Central memory CD8-positive, alpha-beta T cell (primary cell): ENCODE results near the gene POTEM.
"Not testable (repeated sequence)": the region's sequence is repeated elsewhere in the genome, so short reads cannot be mapped to it uniquely, and the experiment has no call there.

Experiments used
- ATAC-seq: fragments of 150-1000 bp; cut with Tn5 transposase; replicated peaks from 2 replicates; pipeline ENCODE4 v1.10.0; 2022; ENCODE audit warnings: mild to moderate bottlenecking, moderate FRiP score, moderate number of reproducible peaks; ENCODE audit not compliant: poor library complexity, severe bottlenecking; ENCODE audit errors: extremely low read depth
- DNase-seq, 2 donors: peaks; one replicate each; pipeline ENCODE4 v3.0.0; 2021; ENCODE audit warnings: low spot score in 2 of 2
- H3K27ac Mint-ChIP-seq: one replicate; pipeline ENCODE4 v1.8.0; 2022; ENCODE audit warnings: low read depth, mild to moderate bottlenecking, moderate library complexity, mixed read lengths
- H3K27me3 Mint-ChIP-seq: one replicate; pipeline ENCODE4 v1.8.0; 2022; ENCODE audit warnings: mixed read lengths
- H3K36me3 Mint-ChIP-seq: one replicate; pipeline ENCODE4 v1.8.0; 2022; ENCODE audit warnings: mild to moderate bottlenecking, moderate library complexity, mixed read lengths; ENCODE audit not compliant: insufficient read depth
- H3K4me1 Mint-ChIP-seq: one replicate; pipeline ENCODE4 v1.8.0; 2022; ENCODE audit warnings: mixed read lengths
- H3K4me3 Mint-ChIP-seq: one replicate; pipeline ENCODE4 v1.8.0; 2022; ENCODE audit warnings: mild to moderate bottlenecking, moderate library complexity, mixed read lengths
- H3K9me3 Mint-ChIP-seq: one replicate; pipeline ENCODE4 v1.8.0; 2022; ENCODE audit warnings: mixed read lengths

The POTEM gene

GRCh38 chr14:18967134-18967533 lies at the start of gene POTEM:
Gene POTEM (plus strand): TSS chr14:18967434. CDS start chr14:18967486, 52 bp downstream.
- not testable (repeated sequence) for H3K4me1 Mint-ChIP-seq, H3K36me3 Mint-ChIP-seq, ATAC-seq, H3K27me3 Mint-ChIP-seq, H3K4me3 Mint-ChIP-seq, H3K9me3 Mint-ChIP-seq, DNase-seq, H3K27ac Mint-ChIP-seq

DNA sequence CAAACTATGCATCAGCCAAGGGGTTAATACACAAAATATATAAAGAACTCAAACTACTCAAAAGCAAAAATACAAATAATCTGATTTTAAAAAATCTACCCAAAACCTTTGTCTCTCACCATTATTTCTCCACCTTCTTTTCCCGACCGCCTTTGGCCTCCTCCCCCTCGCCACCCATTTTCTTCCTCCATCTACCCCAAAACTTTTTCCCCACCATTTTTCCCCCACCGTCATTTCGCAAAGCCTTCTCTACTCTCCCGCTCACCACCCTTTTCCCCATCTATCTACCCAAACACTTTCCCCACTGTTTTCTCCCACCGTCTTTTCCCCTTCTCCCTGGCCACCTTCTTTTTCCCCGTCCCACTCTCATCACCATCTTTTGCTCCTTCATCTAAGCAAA lies 48.9 kb upstream of the POTEM start:
- H3K36me3 Mint-ChIP-seq, H3K4me3 Mint-ChIP-seq, H3K9me3 Mint-ChIP-seq, H3K27me3 Mint-ChIP-seq, ATAC-seq, H3K4me1 Mint-ChIP-seq, H3K27ac Mint-ChIP-seq, DNase-seq: not testable (repeated sequence)

DNA sequence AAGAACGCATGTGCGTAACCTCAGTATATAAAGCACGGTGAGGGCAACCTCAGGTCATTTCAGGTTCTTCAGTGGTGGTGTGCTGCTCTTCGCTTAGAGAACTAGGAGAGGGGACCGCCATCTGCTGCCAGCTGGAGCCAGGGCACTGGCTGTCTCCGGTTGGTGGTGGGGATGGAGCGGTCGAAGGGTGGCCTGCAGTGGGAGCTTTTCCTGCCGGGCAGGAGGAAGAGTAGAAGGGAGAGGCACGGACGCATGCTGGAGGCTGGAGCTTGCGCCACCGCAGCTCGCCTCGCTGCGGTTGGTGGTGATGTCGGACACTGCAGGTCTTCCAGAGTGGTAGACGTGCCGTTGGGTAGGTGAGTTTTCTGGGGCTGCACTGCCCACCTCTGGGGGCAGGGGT lies 47.2 kb upstream of the POTEM start:
- ATAC-seq, H3K27me3 Mint-ChIP-seq, H3K4me3 Mint-ChIP-seq, H3K4me1 Mint-ChIP-seq, H3K36me3 Mint-ChIP-seq, H3K9me3 Mint-ChIP-seq, DNase-seq, H3K27ac Mint-ChIP-seq: not testable (repeated sequence)

- not testable (repeated sequence) for H3K9me3 Mint-ChIP-seq, H3K36me3 Mint-ChIP-seq, H3K4me3 Mint-ChIP-seq, H3K4me1 Mint-ChIP-seq, DNase-seq, H3K27me3 Mint-ChIP-seq, H3K27ac Mint-ChIP-seq
- ATAC-seq: peak; percentile 19
These were observed 46.1 kb upstream of the POTEM start for GRCh38 chr14:18921055-18921701.

GRCh38 chr14:18936848-18937247 lies 30.4 kb upstream of the POTEM start:
- H3K9me3 Mint-ChIP-seq, H3K4me1 Mint-ChIP-seq, H3K36me3 Mint-ChIP-seq, ATAC-seq, H3K27ac Mint-ChIP-seq, H3K4me3 Mint-ChIP-seq, H3K27me3 Mint-ChIP-seq, DNase-seq: not testable (repeated sequence)

DNA sequence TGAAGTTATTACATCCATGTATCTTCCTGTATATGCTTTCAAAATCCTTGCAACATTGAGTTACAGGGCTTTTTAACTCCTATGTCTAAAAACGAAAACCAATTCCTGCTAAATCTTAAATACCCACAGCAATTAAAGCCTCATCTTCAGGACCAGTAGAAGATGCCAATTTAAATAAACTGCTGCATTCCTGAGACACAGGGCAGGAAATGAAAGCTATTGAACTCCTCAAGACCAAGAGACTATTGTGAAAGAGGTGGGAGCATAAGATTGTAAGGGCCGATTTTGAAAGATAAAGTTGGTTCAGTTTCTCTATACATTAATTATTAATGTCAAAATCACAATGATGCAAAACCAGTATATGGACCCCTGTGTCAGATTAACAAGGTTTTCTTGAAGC lies 28.5 kb upstream of the POTEM start:
- not testable (repeated sequence) for H3K27ac Mint-ChIP-seq, DNase-seq, ATAC-seq, H3K4me1 Mint-ChIP-seq, H3K36me3 Mint-ChIP-seq, H3K27me3 Mint-ChIP-seq, H3K4me3 Mint-ChIP-seq, H3K9me3 Mint-ChIP-seq

- ATAC-seq, H3K4me3 Mint-ChIP-seq, H3K9me3 Mint-ChIP-seq, H3K4me1 Mint-ChIP-seq, H3K27me3 Mint-ChIP-seq, DNase-seq, H3K36me3 Mint-ChIP-seq, H3K27ac Mint-ChIP-seq: not testable (repeated sequence)
These were observed 17.3 kb upstream of the POTEM start for GRCh38 chr14:18949939-18950338.

GRCh38 chr14:18953085-18953484 lies 14.1 kb upstream of the POTEM start:
- H3K36me3 Mint-ChIP-seq, H3K4me3 Mint-ChIP-seq, H3K27ac Mint-ChIP-seq, ATAC-seq, H3K9me3 Mint-ChIP-seq, DNase-seq, H3K27me3 Mint-ChIP-seq, H3K4me1 Mint-ChIP-seq: not testable (repeated sequence)

GRCh38 chr14:18955816-18956215 lies 11.4 kb upstream of the POTEM start:
- not testable (repeated sequence) for H3K9me3 Mint-ChIP-seq, H3K4me3 Mint-ChIP-seq, ATAC-seq, H3K27me3 Mint-ChIP-seq, H3K27ac Mint-ChIP-seq, H3K36me3 Mint-ChIP-seq, DNase-seq, H3K4me1 Mint-ChIP-seq

DNA sequence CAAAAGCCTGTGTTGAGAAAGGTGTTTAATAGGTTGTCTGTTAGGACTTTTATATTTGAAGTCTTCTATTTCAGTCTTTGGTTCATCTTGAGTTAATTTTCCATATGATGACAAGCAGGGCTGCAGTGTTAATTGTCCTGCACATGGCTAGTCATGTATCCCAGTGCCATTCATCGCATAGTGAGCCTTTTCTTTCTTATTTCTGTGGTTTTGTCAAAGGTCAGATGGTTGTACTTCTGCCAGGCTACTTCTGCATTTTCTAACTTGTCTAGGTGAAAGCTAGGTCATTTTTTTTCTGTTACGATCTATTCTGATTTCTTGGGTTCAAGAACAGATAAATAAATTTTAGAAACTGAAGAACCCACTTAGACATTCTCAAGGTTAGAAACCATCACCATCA lies 5.7 kb upstream of the POTEM start:
- H3K9me3 Mint-ChIP-seq, H3K27me3 Mint-ChIP-seq, H3K4me3 Mint-ChIP-seq, ATAC-seq, H3K27ac Mint-ChIP-seq, DNase-seq, H3K36me3 Mint-ChIP-seq, H3K4me1 Mint-ChIP-seq: not testable (repeated sequence)

GRCh38 chr14:18962143-18962542 lies 5.1 kb upstream of the POTEM start:
- H3K27ac Mint-ChIP-seq, ATAC-seq, H3K9me3 Mint-ChIP-seq, DNase-seq, H3K27me3 Mint-ChIP-seq, H3K36me3 Mint-ChIP-seq, H3K4me3 Mint-ChIP-seq, H3K4me1 Mint-ChIP-seq: not testable (repeated sequence)

DNA sequence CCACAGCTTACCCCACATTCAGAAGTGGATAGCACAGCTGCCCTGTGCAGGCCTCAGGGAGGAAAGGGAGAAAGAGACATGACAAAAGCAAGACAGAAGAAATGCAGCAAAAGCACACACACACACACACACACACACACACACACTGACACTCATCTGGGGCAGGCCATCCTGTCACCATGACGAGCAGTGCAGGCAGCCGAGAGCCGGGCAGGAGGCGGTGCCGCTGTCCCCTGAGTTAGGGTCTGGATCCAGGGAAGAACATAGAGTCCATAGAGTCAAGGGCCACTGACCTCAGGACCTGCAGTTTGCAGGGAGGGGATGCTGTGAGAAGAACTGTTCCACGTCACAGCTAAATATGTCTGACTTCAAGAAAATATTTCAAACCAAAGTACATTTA lies 4.0 kb upstream of the POTEM start:
- not testable (repeated sequence) for ATAC-seq

GRCh38 chr14:18964878-18965277 lies 2.4 kb upstream of the POTEM start:
- H3K4me1 Mint-ChIP-seq, H3K36me3 Mint-ChIP-seq, ATAC-seq, DNase-seq, H3K27ac Mint-ChIP-seq, H3K9me3 Mint-ChIP-seq, H3K4me3 Mint-ChIP-seq, H3K27me3 Mint-ChIP-seq: not testable (repeated sequence)

More for the DNA sequence above, 4.0 kb upstream of the POTEM start:
- H3K4me3 Mint-ChIP-seq, DNase-seq, H3K9me3 Mint-ChIP-seq, H3K27ac Mint-ChIP-seq, H3K4me1 Mint-ChIP-seq, H3K27me3 Mint-ChIP-seq, H3K36me3 Mint-ChIP-seq: not testable (repeated sequence)

DNA sequence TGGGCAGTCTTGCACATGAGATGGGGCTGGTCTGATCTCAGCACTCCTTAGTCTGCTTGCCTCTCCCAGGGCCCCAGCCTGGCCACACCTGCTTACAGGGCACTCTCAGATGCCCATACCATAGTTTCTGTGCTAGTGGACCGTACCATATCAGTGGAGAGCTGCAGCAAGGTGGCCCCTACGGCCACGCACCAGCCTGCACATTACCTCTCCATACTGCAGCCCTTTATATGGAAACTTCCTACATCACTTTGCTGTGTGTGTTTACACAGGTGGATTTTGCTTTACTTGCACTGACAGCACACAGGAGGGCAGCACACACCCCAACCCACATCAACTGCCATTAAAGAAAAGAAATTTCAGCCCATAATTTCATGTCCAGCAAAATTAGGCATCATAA lies 35.3 kb downstream of the POTEM start:
- H3K4me1 Mint-ChIP-seq, H3K9me3 Mint-ChIP-seq, DNase-seq, H3K4me3 Mint-ChIP-seq, H3K36me3 Mint-ChIP-seq, ATAC-seq, H3K27ac Mint-ChIP-seq, H3K27me3 Mint-ChIP-seq: not testable (repeated sequence)
